Ovary (tissue), 3 donors: ENCODE results near the gene EEF1G.

Experiments
- EP300 ChIP-seq: sonication (generic); formaldehyde crosslinking; IDR thresholded peaks from one replicate; pipeline ENCODE4 v1.6.1; 2017; ENCODE audit warnings: antibody characterized with exemption
- TF ChIP-seq, protein P1 (sequence below), 3 donors: fragments of 450-650 bp in 2 of 3; fragments of 200-600 bp in 1 of 3; IDR thresholded peaks; one replicate each; pipeline versions ENCODE4 v1.5.1 to v1.8.0; 2016 to 2022; ENCODE audit warnings: antibody characterized with exemption in 3 of 3, mild to moderate bottlenecking in 1 of 3
- donor health status: DM: no; HTN: no; CAD: no.

DNA sequence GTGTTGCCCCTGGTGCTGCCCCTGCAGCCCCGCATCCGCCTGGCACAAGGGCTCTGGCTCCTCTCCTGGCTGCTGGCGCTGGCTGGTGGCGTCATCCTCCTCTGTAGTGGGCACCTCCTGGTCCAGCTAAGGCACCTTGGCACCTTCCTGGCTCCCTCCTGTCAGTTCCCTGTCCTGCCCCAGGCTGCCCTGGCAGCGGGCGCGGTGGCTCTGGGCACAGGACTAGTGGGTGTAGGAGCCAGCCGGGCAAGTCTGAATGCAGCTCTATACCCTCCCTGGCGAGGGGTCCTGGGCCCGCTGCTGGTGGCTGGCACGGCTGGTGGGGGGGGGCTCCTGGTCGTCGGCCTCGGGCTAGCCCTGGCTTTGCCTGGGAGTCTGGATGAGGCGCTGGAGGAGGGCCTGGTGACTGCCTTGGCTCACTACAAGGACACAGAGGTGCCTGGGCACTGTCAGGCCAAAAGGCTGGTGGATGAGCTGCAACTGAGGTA is 39.6 kb upstream of the EEF1G start:
- TF ChIP-seq, protein P1, sequence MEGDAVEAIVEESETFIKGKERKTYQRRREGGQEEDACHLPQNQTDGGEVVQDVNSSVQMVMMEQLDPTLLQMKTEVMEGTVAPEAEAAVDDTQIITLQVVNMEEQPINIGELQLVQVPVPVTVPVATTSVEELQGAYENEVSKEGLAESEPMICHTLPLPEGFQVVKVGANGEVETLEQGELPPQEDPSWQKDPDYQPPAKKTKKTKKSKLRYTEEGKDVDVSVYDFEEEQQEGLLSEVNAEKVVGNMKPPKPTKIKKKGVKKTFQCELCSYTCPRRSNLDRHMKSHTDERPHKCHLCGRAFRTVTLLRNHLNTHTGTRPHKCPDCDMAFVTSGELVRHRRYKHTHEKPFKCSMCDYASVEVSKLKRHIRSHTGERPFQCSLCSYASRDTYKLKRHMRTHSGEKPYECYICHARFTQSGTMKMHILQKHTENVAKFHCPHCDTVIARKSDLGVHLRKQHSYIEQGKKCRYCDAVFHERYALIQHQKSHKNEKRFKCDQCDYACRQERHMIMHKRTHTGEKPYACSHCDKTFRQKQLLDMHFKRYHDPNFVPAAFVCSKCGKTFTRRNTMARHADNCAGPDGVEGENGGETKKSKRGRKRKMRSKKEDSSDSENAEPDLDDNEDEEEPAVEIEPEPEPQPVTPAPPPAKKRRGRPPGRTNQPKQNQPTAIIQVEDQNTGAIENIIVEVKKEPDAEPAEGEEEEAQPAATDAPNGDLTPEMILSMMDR (IDR thresholded peaks at IDR 0.05) = no peak
- no peak for TF ChIP-seq EP300
